ENCODE data around the gene PDE2A. TPM values are rescaled to one million over a fixed set of nuclear protein-coding genes. Genes with fewer than 3 reads are reported as not detected.

PDE2A gene
- total and polyA plus RNA-seq, 7 donors = 6.0 to 20.1 (median 8.8) TPM

GRCh38 chr11:72712841-72713240 lies 38.6 kb upstream of the PDE2A start:
- DNase-seq = no peak
- Histone ChIP-seq H3K27ac (no peak overlapping the region), H3K36me3 (ENCODE audit: insufficient read depth in 1 of 2, low read depth in 1 of 2) (peaks cover 0 to 40% of the 10 kb centered on the region in 2 donors), H3K4me1 (peaks cover 8% of the 10 kb centered on the region), H3K4me3 (no peak overlapping the region), H3K9me3 (no peaks in the 10 kb centered on the region), H3K27me3 (ENCODE audit: insufficient read depth in 3 of 3, low read length in 2 of 3) (no peaks in the 10 kb centered on the region)
- no peak for ATAC-seq
- intact Hi-C loops (cut with DNase I) = no loop called here
- no peak for TF ChIP-seq CTCF (IDR thresholded peaks at IDR 0.05)
- 65 to 71% (median 67%) methylated on average over 9 to 10 of the region's 10 CpGs for WGBS, 3 donors

GRCh38 chr11:72712168-72712751 lies 38.0 kb upstream of the PDE2A start:
- WGBS, 3 donors = 58 to 70% (median 64%) methylated on average over 21 to 26 of the region's 26 CpGs
- Histone ChIP-seq H3K4me3 (no peak overlapping the region), H3K27me3 (ENCODE audit: insufficient read depth in 3 of 3, low read length in 2 of 3) (no peaks in the 10 kb centered on the region), H3K4me1 (peaks cover 6% of the 10 kb centered on the region), H3K27ac (no peak overlapping the region), H3K36me3 (ENCODE audit: insufficient read depth in 1 of 2, low read depth in 1 of 2) (peaks cover 0 to 46% of the 10 kb centered on the region in 2 donors), H3K9me3 (no peaks in the 10 kb centered on the region)
- no peak for TF ChIP-seq CTCF (IDR thresholded peaks at IDR 0.05)
- peak in 3 of 4 donors; percentile 34 to 42 (median 39) for ATAC-seq
- peak; percentile 68 to 83 for DNase-seq
- intact Hi-C loops (cut with DNase I) = no loop called here

GRCh38 chr11:72711141-72711540 lies 36.9 kb upstream of the PDE2A start:
- no peaks in the 10 kb centered on the region for H3K4me1 ChIP-seq
- ATAC-seq (no peak), DNase-seq (no peak)
- no peaks in the 10 kb centered on the region for H3K9me3 ChIP-seq
- no peak for TF ChIP-seq CTCF (IDR thresholded peaks at IDR 0.05)
- peaks cover 0 to 57% of the 10 kb centered on the region in 2 donors for H3K36me3 ChIP-seq (ENCODE audit: insufficient read depth in 1 of 2, low read depth in 1 of 2)
- no peak overlapping the region for H3K4me3 ChIP-seq
- intact Hi-C loops (cut with DNase I) = no loop called here
- no peaks in the 10 kb centered on the region for H3K27me3 ChIP-seq (ENCODE audit: insufficient read depth in 3 of 3, low read length in 2 of 3)
- H3K27ac ChIP-seq = no peak overlapping the region
- WGBS, 3 donors = 90 to 91% (median 90%) methylated on average over 9 of the region's 9 CpGs

GRCh38 chr11:72710278-72710677 lies 36.1 kb upstream of the PDE2A start:
- no peak overlapping the region for H3K27ac ChIP-seq
- no peak for TF ChIP-seq CTCF (IDR thresholded peaks at IDR 0.05)
- no peak for DNase-seq

More at GRCh38 chr11:72710278-72710677, 36.1 kb upstream of the PDE2A start:
- no peak overlapping the region for H3K4me3 ChIP-seq
- H3K9me3 ChIP-seq = no peaks in the 10 kb centered on the region
- H3K4me1 ChIP-seq = no peaks in the 10 kb centered on the region
- 92 to 95% (median 94%) methylated on average over 11 of the region's 11 CpGs for WGBS, 3 donors
- no peak for ATAC-seq
- no peaks in the 10 kb centered on the region for H3K27me3 ChIP-seq (ENCODE audit: insufficient read depth in 3 of 3, low read length in 2 of 3)
- intact Hi-C loops (cut with DNase I) = no loop called here
- H3K36me3 ChIP-seq (ENCODE audit: insufficient read depth in 1 of 2, low read depth in 1 of 2) = peaks cover 0 to 65% of the 10 kb centered on the region in 2 donors

All from psoas muscle (tissue), 8 donors.